Left kidney (tissue), 2 donors: ENCODE results near the gene CPLX3. TPM values are rescaled to one million over a fixed set of nuclear protein-coding genes. Genes with fewer than 3 reads are reported as not detected.

Source experiments
- DNase-seq: peaks from one replicate; pipeline ENCODE4 v3.0.0-alpha.2; 2013
- polyA plus RNA-seq: library from polyadenylated mRNA; unstranded; fragments of 120-200 nt; gene quantifications from one replicate; pipeline ENCODE4 v1.2.1, GENCODE V29; 2013; ENCODE audit not compliant: insufficient read length

Gene CPLX3
- polyA plus RNA-seq, 1 donor, result not detected

DNA sequence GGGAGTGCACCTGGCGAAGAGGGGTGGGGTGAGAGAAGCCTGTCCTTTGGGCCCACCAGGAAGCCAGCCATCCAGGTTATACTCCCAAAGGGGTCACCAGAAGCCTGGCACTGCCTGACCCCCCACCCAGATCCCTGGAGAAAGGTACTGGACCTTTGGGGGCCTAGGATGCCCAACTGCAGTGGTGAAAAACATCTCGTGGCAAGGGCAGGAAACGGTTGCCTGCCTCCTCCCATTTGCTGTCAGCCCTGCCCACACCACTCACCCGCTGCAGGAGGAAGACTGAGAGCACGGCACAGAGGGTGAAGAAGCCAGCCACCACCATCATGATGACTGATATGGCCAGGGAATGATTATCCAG is 18.8 kb downstream of the CPLX3 start:
- no peak for DNase-seq

DNA sequence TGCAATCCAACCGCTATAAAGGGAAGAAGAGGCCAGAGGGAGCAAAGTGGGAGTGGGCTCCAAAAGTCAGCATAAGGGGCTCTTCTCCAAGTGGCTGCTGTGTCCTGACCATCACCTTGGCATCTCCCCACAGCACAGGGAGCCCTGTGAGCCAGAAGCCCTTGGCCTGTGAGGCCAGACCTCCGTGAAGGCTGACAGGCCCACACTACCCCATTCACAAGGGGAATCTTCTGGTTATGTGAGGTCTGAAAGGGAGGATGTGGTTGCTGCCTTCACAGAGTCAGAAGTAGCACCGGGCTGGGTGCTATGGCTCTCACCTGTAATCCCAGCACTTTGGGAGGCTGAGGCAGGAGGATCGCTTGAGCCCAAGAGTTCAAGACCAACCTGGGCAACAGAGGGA is 19.2 kb downstream of the CPLX3 start:
- no peak for DNase-seq

DNA sequence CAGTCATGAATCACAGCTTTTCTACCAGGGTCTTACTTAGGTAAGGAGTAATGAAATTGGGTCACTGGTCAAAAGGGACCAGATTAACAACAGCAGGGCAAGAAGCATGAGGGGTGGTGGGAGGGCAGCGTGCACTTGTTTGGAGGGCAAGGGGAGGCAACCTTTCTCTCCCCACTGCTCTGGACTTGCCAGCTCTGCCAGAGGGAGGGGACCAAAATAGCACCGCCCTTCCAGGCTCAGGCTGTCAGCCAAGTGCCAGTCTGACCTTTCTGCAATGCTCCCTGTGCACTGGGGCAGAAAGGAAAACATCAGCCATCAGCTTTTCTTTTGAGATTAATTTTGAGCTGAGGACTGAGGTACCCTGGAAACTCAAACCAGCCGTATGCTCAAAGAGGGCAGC is 21.0 kb downstream of the CPLX3 start:
- no peak for DNase-seq

DNA sequence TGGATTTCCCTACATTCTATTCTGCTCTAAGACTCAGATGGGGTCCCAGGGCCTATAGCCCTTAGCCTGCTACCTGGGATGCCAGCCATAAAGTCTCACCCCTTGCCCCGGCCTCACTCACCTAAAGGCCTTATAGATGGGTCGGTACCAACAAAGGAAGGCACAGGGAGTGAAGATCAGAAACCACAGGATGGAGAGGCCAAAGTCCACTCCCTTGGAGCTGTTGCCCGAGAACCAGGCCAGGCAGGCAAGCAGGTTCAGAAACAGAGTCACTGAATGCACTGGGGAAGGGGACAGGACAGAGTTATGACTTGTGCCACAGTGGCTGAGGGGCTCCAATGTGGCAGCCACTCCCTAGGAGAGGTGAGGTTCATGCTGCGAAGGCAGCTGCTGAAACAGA is 24.0 kb downstream of the CPLX3 start:
- DNase-seq, result no peak

DNA sequence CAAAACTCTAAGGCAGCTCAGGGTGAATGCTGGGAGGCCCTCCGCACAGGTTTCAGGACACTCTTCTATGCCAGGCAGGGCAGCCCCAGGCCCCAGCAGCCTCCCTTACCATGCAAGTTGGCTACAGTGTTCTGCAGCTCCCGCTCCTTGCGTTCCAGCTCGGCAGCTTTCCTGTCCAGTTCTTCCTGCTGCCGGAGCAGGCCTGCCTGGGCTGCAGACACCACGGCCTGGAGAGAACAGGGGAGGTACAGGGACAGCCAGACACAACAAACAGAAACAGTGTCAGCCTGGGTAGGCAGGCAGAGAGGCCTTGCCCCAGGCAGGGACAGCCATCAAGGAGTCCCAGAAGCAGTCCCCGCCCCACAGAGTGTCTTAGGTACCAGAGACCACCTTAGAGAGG is 25.5 kb downstream of the CPLX3 start:
- DNase-seq, result no peak

DNA sequence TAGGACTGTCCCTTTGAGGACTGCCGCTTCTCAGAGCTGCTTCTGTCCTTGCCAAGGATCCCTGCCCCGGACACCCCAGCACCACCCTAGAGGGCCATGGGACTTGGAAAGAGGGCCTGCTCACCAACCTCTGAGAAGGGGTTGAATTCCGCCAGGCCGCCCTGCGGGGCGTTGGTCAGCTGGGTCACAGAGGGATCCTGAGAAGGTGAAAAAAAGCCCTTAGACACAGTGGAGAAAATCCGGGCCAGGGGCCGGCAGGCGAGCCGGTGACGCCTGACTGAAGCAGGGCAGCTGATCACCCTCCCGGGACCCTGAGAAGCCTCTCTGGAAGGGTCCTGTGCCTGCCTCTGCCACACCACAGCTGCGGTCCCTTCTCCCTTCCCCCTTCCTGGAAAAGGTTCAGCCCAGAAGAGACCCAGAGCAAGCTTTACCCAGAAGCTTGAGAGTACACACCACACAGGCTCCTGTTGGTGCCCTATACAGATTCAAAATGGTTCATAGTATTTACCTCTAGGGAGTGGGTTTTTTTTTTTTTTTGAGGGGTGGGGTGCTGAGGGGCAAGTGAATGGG is 28.1 kb downstream of the CPLX3 start:
- DNase-seq, result no peak

DNA sequence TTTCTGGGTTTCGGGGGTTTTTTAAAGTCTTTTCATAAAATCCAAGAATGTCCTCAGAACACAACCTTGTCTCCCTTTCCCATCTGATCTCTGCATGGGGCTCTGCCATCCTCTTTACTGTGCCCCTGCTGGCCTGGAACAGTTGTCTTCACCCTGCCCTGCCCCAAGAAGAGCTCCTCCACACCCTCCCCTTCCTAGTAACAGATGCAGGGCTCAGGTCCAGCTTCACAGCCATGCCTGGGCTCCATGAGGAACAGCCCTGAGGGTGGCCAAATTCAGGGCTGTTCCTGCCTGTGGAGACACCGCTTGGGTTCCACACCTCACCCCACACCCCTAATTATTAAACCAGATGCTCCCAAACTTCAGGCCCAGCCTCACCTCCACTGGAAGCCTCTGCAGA is 29.4 kb downstream of the CPLX3 start:
- DNase-seq, result no peak

DNA sequence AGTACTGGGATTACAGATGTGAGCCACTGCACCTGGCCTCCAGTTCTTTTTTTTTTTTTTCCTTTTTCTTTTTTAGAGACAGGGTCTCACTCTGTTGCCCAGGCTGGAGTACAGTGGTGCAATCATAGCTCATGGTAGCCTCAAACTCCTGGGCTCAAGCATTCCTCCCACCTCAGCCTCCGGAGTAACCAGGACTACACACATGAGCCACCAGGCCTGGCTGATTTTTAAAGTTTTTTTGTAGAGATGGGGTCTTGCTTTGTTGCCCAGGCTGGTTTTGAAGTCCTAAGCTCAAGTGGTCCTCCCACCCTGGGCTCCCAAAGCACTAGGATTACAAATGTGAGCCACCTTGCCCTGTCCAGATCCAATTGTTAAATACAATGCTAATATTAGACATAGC is 30.1 kb downstream of the CPLX3 start:
- DNase-seq, result no peak

DNA sequence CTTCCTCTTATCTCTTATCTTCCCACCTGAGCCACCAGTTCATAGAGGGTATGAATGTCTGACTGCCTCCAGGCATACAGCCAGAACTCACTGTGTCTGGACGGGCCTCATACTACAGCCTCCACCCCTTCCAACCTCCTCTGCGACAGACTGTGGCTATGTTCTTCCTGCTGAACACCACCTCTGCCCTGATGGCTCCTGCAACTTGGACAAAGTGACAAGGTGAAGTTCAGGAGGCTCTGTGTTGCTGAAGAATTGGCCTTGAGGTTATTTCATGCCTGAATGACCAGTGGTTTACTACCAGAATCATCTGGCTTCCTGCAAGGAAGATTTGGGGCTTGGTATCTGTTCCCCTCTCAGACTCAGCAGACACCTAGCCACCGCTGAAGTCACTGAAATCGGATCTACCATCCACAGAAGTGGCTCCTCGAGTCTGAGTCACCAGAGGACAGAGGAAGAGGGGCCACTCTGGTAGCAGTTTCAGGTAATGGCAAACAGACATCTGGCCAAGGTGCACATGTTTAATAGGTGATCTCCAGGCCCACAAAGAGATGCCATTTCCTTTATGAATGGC is 30.7 kb downstream of the CPLX3 start:
- no peak for DNase-seq

DNA sequence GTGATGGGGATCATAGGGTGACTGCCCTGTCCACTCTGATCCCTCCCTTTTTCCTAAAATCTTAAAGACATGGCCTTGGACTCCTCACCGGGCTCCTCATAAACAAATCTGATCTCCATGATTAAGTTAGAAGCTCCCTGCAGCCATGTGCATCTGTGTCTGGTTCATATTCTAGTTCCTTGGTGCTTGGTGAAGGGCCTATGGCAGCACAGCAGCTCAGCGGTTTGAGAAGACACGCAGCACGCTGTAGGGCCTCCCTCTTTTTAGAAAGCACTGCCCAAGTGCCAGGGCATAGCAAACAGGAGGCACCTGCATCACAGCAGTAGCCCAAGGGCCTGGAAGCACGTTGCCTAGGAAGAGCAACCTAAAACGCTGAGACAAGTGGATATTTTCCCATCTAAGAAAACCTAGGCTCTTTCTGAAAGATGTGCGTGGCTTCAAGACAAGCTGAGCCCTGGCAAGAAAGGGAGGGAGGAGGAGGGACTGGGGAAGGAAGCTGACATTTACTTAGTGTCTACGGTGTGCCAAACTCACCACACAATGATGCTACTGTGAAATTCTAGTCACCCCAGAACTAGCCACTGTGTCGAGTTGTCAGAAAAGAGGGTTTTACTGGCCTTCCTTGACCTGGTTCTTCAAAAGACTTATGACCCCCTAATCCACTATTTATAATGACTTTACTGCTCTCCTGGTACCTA is 31.4 kb downstream of the CPLX3 start:
- no peak for DNase-seq

DNA sequence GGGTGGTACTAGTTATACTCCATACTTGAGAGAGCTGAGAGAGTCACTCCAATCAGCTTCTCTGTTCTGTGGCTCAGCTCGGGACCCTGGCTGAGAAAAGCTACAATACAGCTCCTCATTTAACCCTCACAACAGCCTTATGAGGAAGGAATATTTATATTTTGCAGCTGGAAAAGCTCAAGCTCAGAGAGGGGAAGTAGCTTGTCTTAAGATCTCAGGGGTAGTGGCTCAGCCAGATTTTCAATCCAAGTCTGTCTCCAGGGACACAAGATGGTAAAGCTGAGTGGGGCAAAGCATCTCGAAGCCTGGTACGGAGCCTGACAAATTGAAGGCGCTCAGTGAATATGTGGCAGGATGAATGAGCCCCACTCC is 31.9 kb downstream of the CPLX3 start:
- DNase-seq, result no peak

DNA sequence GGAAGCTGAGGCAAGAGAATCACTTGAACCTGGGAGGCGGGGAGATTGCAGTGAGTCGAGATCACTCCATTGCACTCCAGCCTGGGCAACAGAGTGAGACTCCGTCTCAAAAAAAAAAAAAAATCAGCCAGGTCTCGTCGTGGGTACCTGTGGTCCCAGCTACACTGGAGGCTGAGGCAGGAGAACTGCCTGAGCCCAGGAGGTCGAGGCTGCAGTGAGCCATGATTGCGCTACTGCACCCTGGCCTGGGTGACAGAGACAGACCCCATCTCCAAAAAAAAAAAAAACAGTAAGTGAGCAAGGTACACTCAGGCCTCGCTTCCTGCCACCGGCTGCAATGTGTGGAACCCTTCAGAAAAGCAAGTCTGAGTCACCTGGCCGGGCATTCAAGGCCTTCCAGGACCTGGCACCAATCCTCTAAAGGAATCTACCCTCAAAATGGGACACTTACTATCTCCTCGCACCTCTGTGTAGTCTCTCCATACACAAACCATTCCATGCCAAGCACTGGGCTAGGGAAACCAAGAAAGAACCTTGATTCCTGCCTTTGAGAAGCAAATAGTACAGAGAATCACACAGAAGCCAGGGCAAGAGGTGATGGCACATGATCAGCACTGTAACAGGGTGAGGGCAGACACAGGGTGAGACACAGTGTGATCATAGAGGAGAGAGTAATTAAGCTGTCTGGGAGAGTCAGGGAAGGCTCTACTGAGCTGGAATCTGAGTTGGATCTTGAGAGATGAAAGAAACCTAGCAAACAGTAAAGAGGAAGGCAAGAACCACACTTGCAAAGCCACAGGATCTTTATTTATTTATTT is 37.0 kb downstream of the CPLX3 start:
- DNase-seq, result no peak

DNA sequence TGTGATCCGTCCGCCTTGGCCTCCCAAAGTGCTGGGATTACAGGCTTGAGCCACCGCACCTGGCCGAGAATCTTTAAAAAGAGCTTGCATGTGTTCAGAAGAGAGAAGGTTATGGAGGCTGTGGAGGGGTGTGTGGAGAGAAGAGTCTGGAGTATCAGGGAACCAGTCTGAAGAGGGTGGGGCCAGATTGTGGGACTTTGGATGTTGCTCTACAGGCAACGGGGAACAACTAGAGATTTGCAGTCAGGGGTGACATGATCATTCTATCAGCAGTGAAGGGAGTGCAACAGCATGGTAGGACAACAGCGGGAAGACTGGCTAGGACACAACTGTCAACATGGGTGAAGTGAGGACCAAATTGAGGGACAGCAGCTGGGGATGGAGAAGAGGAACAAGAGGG is 37.9 kb downstream of the CPLX3 start:
- DNase-seq, result no peak

DNA sequence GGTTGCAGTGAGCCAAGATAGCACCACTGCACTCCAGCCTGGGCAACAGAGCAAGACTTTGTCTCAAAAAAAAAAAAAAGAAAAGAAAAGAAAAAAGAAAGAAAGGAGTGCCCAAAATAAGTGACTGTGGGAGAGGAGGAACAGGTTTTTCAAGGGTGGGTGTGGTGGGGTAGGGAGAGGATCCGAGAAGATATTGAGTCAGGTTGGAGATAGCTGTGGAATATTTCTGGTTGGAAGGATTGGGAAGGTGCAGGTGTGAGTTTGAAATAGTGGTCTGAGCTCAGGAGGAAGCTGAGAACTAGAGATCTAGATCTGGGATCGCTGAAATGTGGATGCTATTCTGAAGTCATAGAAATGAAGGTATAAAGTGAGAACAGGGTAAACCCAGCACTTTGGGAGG is 38.9 kb downstream of the CPLX3 start:
- DNase-seq, result no peak

DNA sequence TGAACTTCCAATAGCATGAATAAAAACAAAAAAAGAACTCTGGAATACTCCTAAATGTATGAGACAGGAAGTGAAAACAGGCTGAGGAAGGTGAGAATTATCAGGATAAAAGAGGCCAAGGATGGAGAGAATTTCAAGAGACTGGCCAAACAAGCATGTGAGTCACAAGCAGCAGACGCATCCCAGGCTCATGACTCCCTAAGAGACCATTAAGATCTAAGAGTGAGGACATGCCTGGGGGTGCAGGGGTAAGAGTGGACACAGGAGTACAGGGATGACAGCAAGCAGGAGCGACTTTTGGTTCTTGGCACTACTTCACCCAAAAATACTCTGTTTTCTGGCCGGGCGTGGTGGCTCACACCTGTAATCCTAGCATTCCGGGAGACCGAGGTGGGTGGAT is 39.7 kb downstream of the CPLX3 start:
- no peak for DNase-seq

DNA sequence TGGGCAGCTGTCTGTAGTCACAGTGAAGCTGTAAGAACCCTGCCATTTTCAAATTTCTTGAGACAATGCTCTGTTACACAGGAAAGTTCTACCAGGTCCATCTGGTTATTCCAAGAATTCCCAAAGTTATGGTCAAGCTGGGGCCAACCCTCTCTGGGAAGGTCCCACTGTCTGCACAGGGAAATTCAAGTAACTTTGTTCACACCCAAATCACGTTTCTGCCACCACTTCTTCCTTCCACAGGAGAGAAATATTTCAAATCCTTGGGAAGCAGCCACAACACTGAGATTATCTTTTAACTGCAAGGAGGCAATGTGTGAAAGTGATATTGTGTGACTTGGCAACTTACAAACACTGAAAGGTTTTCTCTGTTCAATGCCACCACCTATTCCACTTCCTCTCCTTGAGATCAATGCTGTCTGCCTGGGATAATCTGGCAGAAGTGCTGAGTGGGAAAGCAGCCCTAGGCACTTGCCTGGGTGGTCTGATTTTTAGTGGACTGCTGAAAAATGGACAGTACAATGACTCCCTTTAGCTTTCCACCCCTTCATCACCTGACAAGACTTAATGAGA is 41.1 kb downstream of the CPLX3 start:
- DNase-seq, result no peak

DNA sequence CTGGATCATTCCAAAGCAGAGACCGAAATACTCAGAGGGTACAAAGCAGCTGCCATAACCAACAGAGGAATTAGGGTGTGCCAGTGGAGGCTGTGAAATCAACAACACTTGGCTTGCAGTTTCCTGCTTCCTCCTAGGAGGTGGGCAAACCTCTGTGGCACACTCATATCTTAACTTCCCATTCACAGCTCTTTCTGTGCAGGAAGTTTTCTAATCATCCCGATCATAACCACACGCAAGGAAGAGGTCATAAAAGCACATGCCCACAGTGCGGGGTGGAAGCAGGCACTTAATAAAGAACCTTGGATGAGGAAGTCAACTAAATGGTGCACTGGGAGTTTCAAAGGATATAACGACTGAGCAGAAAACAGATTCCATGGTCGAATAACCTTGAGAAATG is 41.6 kb downstream of the CPLX3 start:
- no peak for DNase-seq

DNA sequence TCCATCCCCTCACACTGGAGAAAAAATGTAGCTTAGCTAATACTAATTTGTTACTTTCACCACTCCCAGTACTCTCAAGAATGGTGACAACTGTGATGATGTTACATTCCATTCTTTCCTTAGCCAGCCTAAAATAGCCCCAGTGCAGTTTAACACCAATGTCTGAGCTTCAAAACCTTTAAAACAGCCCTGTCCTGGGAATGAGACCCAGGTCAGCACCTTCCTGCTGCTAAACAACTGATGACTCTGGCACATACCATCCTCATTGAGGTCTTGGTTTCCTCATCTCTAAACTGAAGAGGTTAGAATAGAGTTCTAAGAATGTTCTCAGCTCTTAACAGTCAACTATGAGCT is 42.9 kb downstream of the CPLX3 start:
- DNase-seq, result no peak

DNA sequence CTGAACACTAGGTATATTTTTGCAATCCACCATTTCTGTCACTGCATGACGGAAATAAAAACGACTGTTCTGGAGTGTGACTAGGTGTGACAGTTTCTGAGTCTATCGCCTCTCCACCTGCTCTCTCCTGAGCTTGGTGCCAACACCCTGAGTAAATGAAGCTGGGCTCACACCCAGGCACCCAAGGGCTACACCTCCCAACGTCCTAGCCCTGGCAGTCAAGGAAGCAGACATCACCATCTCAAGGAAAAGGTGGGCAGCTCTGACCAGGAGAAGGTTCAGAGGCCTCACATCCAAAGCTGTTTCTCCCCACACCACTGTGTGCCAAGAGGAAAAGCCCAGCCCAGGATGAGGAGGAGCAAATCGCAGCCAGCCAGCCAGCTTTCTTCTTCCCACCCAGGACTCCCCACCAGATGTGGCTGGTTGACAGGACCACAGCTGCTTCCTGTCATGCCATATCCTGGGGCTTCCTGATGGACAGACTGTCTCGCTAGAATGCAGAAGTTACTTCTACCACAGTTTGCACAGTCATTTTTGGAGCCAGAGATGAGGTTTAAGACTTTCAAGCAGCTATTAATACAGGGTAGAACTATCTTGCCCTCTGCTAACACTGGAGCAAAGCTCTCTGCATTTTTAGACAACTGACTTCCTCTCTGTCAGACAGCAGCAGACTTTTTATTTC is 43.4 kb downstream of the CPLX3 start:
- no peak for DNase-seq

DNA sequence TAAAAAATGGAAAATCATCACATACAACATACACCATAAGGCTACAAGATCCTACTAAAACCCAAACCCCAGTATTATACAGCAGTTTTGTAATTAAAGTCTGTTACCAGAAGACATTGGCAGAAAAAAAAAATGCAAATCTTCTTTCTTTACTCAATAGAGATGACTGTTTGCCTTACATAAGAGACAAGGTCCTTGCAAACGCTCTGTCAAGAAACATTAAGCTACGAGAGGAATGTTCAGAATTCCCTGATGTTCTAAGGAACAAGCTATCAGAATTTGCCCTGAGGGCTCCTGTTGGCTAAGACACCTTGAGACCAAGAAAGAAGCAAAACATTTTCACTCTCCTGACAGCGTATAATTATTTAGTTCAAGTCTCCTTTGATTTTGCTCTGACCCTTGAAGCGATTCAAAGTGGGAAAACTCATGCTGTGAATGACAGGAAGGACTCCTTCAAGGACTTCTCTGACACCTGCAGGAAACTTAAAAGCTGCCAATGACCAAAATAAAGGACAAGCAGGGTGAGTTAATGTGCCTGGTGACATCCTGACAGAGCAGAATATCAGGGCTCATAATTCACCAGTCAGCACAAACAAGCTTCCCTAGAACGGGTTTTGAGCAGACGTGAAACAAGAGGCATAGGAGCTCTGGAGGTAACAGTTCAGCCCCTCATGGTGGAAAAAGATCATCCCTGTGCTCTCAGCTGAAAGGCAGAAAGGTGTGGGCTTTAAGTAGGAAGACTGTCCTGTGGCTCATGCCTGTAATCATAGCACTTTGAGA is 44.2 kb downstream of the CPLX3 start:
- DNase-seq, result no peak

DNA sequence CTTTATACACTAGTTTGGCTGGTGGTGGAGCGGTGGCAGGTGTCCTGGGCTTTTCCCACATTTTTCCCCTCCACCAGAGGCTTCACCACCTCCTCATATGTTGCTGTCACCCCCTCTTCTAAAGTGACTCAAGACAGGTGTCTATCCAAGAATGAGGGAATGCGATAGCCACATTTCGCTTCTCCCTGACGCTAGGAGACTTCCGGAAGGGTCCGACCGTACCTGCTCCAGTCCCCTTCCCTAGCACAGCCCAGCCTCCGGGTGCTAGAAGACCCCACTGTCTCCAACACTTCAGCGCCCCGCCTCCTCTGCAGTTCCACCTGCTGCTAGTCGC is 46.2 kb downstream of the CPLX3 start:
- no peak for DNase-seq
